CD4-positive, alpha-beta T cell treated with Interferon gamma for 1 hour (primary cell): ENCODE data around the gene IGFBP5.

Experiments used
- DNase-seq: peaks from one replicate; pipeline ENCODE4 v3.0.0-alpha.2; 2020

IGFBP5 gene

DNA sequence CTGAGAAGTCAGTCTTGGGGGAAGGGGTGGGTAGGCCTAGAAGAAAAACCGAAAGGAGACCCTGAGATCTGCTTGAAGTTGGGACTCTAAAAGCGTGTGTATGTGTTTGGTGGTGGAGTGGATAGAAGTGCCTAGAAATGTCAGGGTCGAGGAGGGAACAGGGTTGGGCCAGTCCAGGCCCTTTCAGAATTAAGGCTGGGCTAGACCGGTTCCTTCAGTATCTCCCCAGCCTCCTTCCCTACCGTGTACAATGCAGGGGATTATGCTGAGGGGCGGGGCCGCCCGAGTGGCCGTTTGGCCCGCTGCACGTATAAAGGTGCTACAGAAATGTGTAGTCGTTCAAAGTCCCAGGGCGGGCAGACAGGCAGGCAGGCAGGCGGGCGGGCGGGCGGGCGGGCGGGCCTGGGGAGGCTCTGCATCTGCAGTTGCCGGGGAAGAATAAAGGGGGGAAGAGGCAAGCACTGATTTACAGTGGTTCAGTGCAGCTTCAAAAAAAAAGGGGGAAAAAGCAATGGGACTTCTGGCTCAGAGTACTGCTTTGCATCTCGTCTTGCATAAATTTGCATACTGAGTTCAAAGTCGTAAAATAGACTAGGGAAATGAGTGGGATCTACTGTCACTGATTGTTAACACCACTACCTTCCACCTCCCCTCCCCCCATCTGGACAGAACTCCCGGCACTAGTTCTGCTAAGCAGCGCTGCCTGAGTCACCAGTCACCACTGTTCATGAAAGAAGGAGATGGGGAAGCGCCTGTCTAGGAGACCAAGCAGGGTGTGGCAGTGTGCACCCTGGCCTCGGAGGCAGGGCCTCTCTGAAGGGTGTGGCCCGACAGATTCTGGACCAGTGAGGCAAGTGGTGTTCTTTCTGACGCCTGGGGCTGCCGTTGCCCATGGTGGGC is 58.5 kb downstream of the IGFBP5 start:
- peak; percentile 41 for DNase-seq

DNA sequence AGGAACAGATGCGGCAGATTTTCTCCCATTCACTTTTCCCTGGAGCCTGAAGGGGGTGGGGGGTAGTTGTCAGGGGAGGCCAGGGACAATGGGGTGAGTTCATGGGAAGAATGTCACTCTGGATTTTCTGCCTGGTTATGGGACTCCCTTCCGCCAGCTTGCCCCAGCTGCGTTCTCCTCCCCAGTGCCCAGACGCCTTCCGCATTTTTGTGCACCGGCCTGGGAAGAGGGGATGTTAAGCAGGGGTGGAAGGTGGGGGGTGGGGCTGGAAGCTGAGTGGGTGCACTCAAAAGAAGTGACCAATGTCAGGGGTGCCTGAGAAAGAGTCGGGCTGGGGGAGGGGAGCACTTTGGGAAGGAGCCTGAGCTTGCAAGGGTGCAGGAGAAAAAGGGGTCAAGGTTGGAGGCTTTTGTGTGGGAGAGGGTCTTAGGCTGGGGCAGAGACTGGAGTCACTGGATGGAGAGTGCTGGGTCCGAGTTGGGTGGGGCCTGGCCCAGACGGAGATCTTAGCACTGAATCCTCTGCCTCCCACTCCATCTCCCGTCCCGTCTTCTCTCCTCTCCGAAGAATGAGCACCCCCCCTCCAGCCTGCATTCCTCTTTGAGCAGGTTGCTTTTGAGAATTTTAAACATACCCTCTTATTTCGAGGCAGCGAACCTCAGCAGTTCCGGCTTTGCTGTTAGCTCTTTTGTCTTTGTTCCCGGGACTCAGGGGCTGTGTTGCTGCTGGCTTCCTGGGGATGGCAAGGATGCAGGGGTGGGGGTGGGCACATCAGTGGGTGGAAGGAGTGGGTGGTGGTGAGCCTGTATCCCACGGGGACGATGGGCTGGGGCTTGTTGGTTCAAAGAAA is 59.4 kb downstream of the IGFBP5 start:
- DNase-seq, result no peak

DNA sequence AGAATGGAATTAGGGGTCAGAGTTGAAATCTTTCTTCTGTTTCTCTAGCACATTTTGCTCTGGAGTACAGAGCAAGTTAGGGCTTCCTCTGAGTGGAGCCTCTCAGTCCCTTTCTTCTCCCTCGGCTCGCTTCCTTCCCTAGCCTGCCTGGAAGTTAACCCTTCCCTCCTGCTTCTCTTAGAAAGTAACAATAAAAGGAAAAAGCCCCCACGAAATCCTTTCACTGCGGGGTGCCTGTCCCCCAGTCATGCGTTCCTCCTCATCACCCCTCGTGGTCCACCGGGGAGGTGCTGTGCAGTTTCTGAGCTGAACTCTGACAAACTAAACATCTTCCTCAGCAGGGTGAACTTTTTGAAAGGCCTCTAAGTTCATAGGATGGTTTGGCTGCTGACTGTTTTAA is 60.2 kb downstream of the IGFBP5 start:
- no peak for DNase-seq

DNA sequence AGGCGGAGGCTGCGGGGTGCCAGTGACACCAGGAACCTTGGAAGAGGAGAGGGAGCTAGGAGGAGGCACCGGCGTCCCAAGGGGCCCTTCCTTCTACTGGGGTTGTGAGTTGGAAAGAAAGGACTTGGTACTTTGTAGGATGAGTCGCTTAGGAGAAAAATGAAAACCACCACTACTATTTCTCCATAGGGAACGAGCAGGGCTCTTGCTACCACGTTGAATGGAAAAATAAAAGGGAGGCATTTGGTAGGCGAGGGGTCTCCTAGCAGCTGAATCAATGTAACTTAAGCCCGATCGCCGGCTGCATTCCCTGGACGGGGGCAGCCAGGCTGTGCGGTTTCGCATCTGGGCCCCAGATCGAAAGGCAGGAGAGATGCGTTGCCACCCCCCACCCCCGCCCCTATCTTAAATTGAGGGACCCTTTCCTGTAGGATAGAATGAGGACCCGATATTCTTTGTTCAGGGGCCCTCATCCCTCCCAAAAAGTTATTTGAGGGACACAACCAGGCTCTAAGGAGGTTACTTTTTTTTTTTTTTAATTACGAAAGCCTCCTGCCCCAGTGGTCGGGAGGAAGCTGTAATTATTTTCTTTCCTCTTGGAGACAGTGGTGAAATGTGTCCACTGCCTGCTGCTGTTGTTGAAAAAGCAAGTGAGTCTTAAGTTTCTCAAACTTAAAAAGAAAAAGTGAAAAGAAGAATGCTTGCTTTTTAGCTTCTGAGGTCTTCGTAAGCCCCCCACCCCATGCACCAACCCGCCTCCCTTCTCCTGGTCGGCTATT is 60.8 kb downstream of the IGFBP5 start:
- DNase-seq, result no peak

DNA sequence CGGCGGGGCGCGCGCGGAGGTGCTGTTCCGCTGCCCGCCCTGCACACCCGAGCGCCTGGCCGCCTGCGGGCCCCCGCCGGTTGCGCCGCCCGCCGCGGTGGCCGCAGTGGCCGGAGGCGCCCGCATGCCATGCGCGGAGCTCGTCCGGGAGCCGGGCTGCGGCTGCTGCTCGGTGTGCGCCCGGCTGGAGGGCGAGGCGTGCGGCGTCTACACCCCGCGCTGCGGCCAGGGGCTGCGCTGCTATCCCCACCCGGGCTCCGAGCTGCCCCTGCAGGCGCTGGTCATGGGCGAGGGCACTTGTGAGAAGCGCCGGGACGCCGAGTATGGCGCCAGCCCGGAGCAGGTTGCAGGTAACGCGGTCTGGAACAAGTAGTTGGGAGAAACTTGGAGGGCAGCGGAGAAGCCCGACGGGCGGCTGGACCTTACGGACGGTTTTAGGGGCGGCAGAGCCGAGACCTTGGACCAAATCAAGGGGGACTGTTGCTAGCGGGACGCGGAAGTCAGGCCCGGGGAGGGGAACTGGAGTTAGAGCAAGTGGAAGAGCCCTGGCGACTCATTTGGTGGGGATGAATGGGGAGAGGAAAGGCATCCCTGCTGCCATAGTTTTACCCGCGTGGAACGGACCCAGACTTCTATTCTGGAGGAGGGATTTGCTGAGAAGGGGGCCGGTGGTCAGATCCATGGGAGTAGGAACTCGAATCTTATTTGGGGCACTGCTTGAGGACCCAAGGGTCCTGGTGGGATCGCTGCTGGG is 61.6 kb downstream of the IGFBP5 start:
- no peak for DNase-seq

DNA sequence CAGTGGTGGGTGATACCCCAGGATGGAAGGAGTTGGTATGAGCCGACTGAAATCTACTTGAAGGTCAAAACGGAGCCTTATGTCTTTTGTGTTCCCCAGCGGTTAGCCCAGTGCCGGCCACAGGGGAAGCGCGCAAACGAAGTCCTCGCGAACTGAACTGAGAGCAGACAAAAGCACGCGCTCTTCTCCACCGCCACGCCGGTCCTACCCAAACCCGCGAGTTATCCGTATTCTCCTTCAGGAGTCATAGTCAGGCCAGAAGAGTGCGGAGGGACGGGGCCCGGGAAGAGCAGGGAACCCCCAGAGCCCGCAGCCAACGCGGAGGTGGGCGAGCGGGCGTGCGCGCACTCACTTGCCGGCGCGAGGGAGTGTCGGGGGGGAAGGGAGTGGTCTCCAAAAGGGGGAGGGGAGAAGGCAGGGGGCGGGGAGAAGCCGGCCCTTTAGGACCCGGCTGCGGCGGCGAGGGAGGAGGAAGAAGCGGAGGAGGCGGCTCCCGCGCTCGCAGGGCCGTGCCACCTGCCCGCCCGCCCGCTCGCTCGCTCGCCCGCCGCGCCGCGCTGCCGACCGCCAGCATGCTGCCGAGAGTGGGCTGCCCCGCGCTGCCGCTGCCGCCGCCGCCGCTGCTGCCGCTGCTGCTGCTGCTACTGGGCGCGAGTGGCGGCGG is 62.3 kb downstream of the IGFBP5 start, which contains the start of gene IGFBP2:
TSS of gene IGFBP2 (plus strand) at position 469 of the 664 bp plus-strand sequence. CDS start at position 573, 104 bp downstream.
- DNase-seq, result no peak

DNA sequence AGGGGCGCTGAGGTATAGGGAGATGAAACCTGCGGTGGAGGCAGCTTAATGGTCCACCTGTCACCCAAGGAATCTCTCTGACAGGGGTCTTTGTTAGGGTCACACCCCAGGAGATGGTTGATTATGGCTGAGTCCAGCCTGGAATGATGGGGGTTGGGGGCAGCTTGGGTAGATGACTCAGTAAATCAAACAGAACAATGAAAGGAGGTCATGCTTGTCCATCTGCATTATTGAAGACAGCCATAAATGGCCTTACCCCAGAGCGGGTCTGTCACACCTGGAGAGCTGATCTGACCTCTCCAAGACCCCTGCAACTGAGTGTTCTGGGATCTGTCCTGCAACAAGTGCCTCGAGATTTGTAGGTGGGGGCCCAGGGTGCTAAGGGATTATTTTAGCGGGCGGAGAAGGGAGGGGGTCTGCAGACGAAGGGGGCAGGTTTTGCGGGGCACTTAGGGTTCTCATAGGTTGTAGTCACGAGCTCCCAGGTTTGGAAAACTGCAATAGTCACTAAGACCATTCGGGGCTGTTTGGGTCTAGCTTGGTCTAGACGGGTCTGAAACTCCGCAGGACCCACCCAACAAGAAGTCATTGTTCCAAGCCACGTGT is 62.9 kb downstream of the IGFBP5 start:
- no peak for DNase-seq

DNA sequence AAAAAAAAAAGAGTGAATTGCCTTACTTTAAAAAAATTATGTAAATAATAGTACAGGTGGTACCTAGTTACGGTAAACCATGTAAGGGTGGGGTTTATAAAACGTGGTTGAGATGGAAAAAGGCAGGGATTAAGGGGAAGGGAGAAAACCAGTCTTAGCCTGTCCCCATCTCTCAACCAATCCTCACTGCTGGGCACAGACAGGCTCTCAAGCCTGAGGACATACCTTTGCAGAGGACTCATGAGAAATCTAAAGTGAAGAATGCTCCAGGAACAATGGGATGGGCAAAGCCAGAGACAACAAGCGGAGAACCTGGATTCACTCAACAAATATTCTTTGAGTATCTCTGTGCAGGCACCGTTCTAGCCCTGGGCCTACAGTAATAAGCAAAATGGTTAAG is 65.6 kb downstream of the IGFBP5 start:
- DNase-seq, result no peak

DNA sequence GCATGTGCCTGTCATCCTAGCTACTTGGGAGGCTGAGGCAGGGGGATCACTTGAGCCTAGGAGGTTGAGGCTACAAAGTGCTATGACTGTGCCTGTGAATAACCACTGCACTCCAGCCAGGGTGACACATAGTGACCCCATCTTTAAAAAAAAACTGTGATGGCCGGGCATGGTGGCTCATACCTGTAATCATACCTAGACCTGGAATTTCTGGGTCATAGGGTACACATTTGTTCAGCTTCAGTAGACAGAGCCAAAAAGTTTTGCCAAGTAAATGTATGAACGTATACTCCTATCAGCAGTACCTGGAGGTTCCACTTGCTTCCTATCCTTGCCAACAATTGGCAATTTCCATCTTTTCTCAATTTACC is 68.5 kb downstream of the IGFBP5 start:
- no peak for DNase-seq

DNA sequence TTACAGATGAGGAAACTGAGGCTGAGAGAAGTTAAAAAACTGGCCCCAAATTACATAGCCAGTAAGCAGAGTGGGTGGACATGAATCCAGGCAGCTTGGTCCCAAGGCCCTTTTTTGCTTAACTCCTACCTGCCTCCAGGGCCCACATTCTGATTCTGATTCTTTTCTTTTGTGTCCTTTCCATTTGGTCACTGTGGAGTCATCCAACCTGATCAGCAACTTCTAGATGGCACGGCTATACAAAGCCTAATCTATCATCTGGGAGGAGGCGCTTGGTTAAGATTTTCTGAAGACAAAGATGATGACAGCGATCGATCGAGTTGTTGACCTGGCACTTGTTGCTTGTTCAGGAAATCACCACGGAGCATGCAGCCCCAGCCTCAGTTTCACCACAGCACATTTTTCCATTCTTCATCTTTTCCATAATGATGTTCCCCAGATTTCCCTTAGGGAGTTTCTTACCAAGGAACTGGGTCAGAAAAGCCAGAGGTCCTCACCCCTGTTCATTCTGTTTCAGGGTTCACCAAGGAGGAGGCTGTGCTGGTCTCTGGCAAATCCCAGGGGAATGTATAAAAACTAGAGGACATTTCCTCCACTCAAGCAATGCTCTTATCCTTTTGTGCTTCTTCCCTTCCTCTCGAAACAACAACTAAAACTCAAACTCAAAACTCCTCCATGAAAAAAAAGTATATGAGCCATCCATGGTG is 69.0 kb downstream of the IGFBP5 start:
- no peak for DNase-seq

DNA sequence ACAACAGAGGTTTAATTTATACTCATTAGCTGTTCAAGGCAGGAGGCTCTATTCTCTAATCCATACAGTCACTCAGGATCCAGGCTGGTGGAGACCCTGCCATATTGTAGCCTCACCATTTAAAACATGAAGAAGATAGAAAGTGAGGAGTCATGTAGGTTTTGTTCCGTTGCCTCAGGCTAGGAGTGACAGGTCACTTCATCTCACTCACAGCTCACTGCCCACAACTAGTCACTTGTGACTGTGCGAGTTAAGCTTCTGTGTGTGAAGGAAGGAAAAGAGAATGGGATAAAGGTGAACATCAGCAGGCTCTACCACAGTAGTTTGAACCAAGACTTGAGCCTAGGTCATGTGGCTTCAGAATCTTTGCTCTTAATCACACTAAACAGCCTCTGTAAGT is 71.1 kb downstream of the IGFBP5 start:
- DNase-seq, result no peak

DNA sequence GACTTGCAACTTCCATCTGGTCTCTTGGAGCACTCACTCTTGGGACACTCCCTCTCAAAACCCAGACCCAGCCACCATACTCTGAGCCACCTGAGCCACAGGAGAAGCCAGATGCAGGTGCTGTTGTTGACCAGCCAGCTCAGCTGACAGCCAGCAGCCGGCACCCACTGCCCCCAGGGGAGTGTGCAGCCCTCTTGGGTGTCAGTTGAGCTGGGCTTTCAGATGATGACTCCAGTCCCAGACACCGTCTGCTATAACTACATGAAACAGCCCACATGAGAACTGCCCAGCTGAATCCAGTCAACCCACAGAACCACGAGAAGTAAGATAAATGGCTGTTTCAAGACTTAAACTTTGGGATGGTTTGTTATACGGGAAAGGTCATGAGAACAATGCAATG is 72.8 kb downstream of the IGFBP5 start:
- no peak for DNase-seq
